ENCODE results near the gene PLCB1.

GRCh38 chr20:8353512-8353911 lies 221.4 kb downstream of the PLCB1 start:
- TF ChIP-seq BRCA1 (IDR thresholded peaks at IDR 0.05; ENCODE audit: low read depth, low read length), result no peak
- TF ChIP-seq ZBTB40 (IDR thresholded peaks at IDR 0.05; ENCODE audit: borderline replicate concordance), result no peak
- TF ChIP-seq ZNF274 (IDR thresholded peaks at IDR 0.05; ENCODE audit: insufficient read depth, insufficient read length), result no peak
- TF ChIP-seq MTA3 (IDR thresholded peaks at IDR 0.05; ENCODE audit: borderline replicate concordance, low read length), result no peak
- no peak for TF ChIP-seq MYC (IDR thresholded peaks at IDR 0.05; ENCODE audit: insufficient read depth, insufficient read length, insufficient replicate concordance, low read length, severe bottlenecking)
